Measurements from ENCODE around the gene DPF3. TPM values are rescaled to one million over a fixed set of nuclear protein-coding genes. Genes with fewer than 3 reads are reported as not detected.

DPF3 gene
- total RNA-seq, 1 experiment from 2014 or later: not detected

- H3K4me1 ChIP-seq (replicated peaks; ENCODE audit: insufficient read depth): no peaks in the 10 kb centered on the region
- ChIA-PET CTCF (no interaction called here), POLR2A (ENCODE audit: unreplicated experiment) (no interaction called here)
- peaks cover 91% of the 10 kb centered on the region for H3K27me3 ChIP-seq (ENCODE audit: insufficient read depth, low read depth)
- no peak overlapping the region for H3K4me2 ChIP-seq
- no peaks in the 10 kb centered on the region for H3K36me3 ChIP-seq (ENCODE audit: low read depth)
- H3K4me3 ChIP-seq: no peak overlapping the region
- no peaks in the 10 kb centered on the region for H3F3A ChIP-seq (ENCODE audit: insufficient read depth, low read depth)
- no peaks in the 10 kb centered on the region for H3K9me2 ChIP-seq (ENCODE audit: insufficient read depth)
- H4K20me1 ChIP-seq (ENCODE audit: insufficient read depth): no peaks in the 10 kb centered on the region
- DNase-seq: no peak
- no peaks in the 10 kb centered on the region for H3K9me3 ChIP-seq (ENCODE audit: insufficient read depth, low read depth)
- H3K27ac ChIP-seq: no peak overlapping the region
- BruUV-seq (replicated peaks): no TSS peak
- intact Hi-C loops (cut with micrococcal nuclease; ENCODE audit: unreplicated experiment): no loop called here
- TF ChIP-seq, protein P1, sequence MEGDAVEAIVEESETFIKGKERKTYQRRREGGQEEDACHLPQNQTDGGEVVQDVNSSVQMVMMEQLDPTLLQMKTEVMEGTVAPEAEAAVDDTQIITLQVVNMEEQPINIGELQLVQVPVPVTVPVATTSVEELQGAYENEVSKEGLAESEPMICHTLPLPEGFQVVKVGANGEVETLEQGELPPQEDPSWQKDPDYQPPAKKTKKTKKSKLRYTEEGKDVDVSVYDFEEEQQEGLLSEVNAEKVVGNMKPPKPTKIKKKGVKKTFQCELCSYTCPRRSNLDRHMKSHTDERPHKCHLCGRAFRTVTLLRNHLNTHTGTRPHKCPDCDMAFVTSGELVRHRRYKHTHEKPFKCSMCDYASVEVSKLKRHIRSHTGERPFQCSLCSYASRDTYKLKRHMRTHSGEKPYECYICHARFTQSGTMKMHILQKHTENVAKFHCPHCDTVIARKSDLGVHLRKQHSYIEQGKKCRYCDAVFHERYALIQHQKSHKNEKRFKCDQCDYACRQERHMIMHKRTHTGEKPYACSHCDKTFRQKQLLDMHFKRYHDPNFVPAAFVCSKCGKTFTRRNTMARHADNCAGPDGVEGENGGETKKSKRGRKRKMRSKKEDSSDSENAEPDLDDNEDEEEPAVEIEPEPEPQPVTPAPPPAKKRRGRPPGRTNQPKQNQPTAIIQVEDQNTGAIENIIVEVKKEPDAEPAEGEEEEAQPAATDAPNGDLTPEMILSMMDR (conservative IDR thresholded peaks at IDR 0.05): no peak
- no peak for TF ChIP-seq EZH2 (IDR thresholded peaks at IDR 0.05; ENCODE audit: low read depth)
- H2AFZ ChIP-seq: no peak overlapping the region
- no peaks in the 10 kb centered on the region for H3K79me2 ChIP-seq (ENCODE audit: low read depth)
Observed at GRCh38 chr14:72792051-72792788, 101.7 kb downstream of the DPF3 start.

DNA sequence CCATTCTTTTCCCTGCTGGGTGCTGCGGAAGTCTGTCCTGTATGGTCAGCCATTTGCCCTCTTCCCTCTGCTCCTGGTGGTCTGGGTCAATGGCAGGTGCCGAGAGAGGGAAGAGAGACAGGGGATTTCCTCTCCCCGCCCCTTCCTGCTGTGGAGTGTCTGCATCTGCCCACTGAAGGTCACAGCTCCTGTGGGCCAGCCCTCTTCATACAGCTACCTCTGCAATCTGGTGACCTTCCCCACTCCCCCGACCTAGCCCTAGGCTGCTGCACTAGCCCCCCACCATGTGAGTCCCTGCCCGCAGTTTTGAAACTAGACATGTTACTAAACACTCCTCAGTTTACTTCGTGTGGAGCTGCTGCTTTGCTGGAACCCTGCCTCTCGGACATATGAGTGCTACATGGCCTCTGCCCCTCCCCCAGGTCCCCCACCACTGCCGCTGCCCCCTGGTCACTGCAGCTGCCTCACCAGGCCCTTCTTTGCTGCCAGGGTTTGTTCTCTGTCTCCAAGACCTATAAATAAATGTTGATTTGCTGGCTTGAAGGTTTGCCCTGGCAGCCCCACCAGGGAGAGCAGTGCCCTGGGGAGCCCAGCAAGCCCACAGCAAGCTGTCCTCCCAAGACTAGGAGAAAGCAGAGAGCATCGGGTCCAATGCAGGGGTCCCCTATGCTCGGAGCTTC, 102.9 kb downstream of the DPF3 start:
- DNase-seq: no peak
- Histone ChIP-seq H3K9me3 (ENCODE audit: insufficient read depth, low read depth) (no peaks in the 10 kb centered on the region), H3F3A (ENCODE audit: insufficient read depth, low read depth) (no peaks in the 10 kb centered on the region), H3K4me3 (no peak overlapping the region), H3K9me2 (ENCODE audit: insufficient read depth) (no peaks in the 10 kb centered on the region), H3K79me2 (ENCODE audit: low read depth) (no peaks in the 10 kb centered on the region), H3K27me3 (ENCODE audit: insufficient read depth, low read depth) (peaks cover 91% of the 10 kb centered on the region), H3K27ac (no peak overlapping the region), H3K36me3 (ENCODE audit: low read depth) (no peaks in the 10 kb centered on the region), H3K4me2 (no peak overlapping the region), H3K4me1 (replicated peaks; ENCODE audit: insufficient read depth) (no peaks in the 10 kb centered on the region), H2AFZ (no peak overlapping the region), H4K20me1 (ENCODE audit: insufficient read depth) (no peaks in the 10 kb centered on the region)
- no TSS peak for BruUV-seq (replicated peaks)
- intact Hi-C loops (cut with micrococcal nuclease; ENCODE audit: unreplicated experiment): no loop called here
- no peak for TF ChIP-seq EZH2 (IDR thresholded peaks at IDR 0.05; ENCODE audit: low read depth)
- TF ChIP-seq, protein P1 (conservative IDR thresholded peaks at IDR 0.05): no peak
- ChIA-PET POLR2A (ENCODE audit: unreplicated experiment) (no interaction called here), CTCF (no interaction called here)

DNA sequence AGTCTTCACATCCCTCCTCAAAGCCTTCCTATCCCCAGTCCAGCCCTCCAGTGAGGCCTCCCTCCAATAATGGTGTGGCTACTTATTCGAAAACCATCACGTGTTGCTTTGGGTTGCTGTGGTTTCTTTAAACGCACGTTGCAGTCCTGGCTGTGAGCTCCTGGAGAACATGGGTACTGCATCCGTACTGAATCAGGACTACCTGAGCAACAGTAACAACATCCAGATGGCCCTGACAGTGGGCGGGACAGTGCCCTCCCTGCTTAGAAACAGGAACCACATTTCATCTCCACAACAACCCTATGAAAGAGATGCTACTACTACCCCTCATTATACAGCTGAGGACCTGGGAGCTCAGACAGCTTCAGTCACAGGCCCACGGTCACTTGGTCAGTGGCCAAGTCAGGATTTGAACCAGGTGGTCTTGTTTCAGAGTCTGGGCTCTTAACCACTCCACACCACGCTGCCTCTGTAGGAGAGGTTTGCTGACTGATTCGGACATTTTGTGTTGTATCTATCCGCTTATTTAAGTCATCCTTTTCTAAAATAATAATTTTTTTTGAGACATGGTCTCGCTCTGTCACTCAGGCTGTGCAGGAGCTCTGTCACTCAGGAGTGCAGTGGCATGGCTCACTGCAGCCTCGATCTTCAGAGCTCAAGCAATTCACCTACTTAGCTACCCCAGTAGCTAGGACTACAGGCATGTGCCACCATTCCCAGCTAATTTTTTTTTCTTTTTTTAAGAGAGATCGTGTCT, 104.8 kb downstream of the DPF3 start:
- Histone ChIP-seq H3K36me3 (ENCODE audit: low read depth) (no peaks in the 10 kb centered on the region), H3K4me2 (no peak overlapping the region), H3K4me1 (replicated peaks; ENCODE audit: insufficient read depth) (no peaks in the 10 kb centered on the region), H3K4me3 (no peak overlapping the region), H3K9me2 (ENCODE audit: insufficient read depth) (no peaks in the 10 kb centered on the region), H3F3A (ENCODE audit: insufficient read depth, low read depth) (no peaks in the 10 kb centered on the region), H3K27ac (no peak overlapping the region), H3K27me3 (ENCODE audit: insufficient read depth, low read depth) (peaks cover 92% of the 10 kb centered on the region), H3K79me2 (ENCODE audit: low read depth) (no peaks in the 10 kb centered on the region), H2AFZ (no peak overlapping the region), H3K9me3 (ENCODE audit: insufficient read depth, low read depth) (no peaks in the 10 kb centered on the region), H4K20me1 (ENCODE audit: insufficient read depth) (no peaks in the 10 kb centered on the region)
- DNase-seq: no peak
- no TSS peak for BruUV-seq (replicated peaks)
- intact Hi-C loops (cut with micrococcal nuclease; ENCODE audit: unreplicated experiment): no loop called here
- ChIA-PET POLR2A (ENCODE audit: unreplicated experiment) (no interaction called here), CTCF (no interaction called here)
- no peak for TF ChIP-seq EZH2 (IDR thresholded peaks at IDR 0.05; ENCODE audit: low read depth)
- TF ChIP-seq, protein P1 (conservative IDR thresholded peaks at IDR 0.05): no peak
